Measurements from ENCODE around the gene ZNF570.
A peak's percentile ranks its signal among the peaks of the same experiment; 100 is the strongest.

ZNF570 gene

GRCh38 chr19:37470216-37470615 is 1.1 kb downstream of the ZNF570 start:
- TF ChIP-seq POLR2A (IDR thresholded peaks at IDR 0.05; ENCODE audit: extremely low read depth, insufficient read length) (no peak), MYC (IDR thresholded peaks at IDR 0.05; ENCODE audit: low read depth, low read length) (no peak), MAX (IDR thresholded peaks at IDR 0.05; ENCODE audit: low read depth, low read length) (no peak), CTCF (IDR thresholded peaks at IDR 0.05; ENCODE audit: low read depth, low read length) (no peak)
- DNase-seq (ENCODE audit: low read depth), result no peak
- peak overlapping the region; percentile 85 for H3K4me3 ChIP-seq (ENCODE audit: low read depth, low read length)

GRCh38 chr19:37472165-37472564 is 3.0 kb downstream of the ZNF570 start:
- H3K4me3 ChIP-seq (ENCODE audit: low read depth, low read length), result no peak overlapping the region
- TF ChIP-seq MAX (IDR thresholded peaks at IDR 0.05; ENCODE audit: low read depth, low read length) (no peak), MYC (IDR thresholded peaks at IDR 0.05; ENCODE audit: low read depth, low read length) (no peak), POLR2A (IDR thresholded peaks at IDR 0.05; ENCODE audit: extremely low read depth, insufficient read length) (no peak), CTCF (IDR thresholded peaks at IDR 0.05; ENCODE audit: low read depth, low read length) (no peak)
- DNase-seq (ENCODE audit: low read depth), result no peak

- H3K4me3 ChIP-seq (ENCODE audit: low read depth, low read length), result no peak overlapping the region
- no peak for TF ChIP-seq MYC (IDR thresholded peaks at IDR 0.05; ENCODE audit: low read depth, low read length)
- no peak for TF ChIP-seq CTCF (IDR thresholded peaks at IDR 0.05; ENCODE audit: low read depth, low read length)
- no peak for TF ChIP-seq MAX (IDR thresholded peaks at IDR 0.05; ENCODE audit: low read depth, low read length)
- TF ChIP-seq POLR2A (IDR thresholded peaks at IDR 0.05; ENCODE audit: extremely low read depth, insufficient read length), result no peak
- no peak for DNase-seq (ENCODE audit: low read depth)
Measured at GRCh38 chr19:37484406-37485168, 15.4 kb downstream of the ZNF570 start.

GRCh38 chr19:37492213-37492612 is 23.1 kb downstream of the ZNF570 start:
- no peak for DNase-seq (ENCODE audit: low read depth)
- H3K4me3 ChIP-seq (ENCODE audit: low read depth, low read length), result no peak overlapping the region
- TF ChIP-seq CTCF (IDR thresholded peaks at IDR 0.05; ENCODE audit: low read depth, low read length), result no peak
- no peak for TF ChIP-seq MAX (IDR thresholded peaks at IDR 0.05; ENCODE audit: low read depth, low read length)
- no peak for TF ChIP-seq POLR2A (IDR thresholded peaks at IDR 0.05; ENCODE audit: extremely low read depth, insufficient read length)
- TF ChIP-seq MYC (IDR thresholded peaks at IDR 0.05; ENCODE audit: low read depth, low read length), result no peak

- DNase-seq (ENCODE audit: low read depth), result no peak
- no peak overlapping the region for H3K4me3 ChIP-seq (ENCODE audit: low read depth, low read length)
- TF ChIP-seq MAX (IDR thresholded peaks at IDR 0.05; ENCODE audit: low read depth, low read length) (no peak), MYC (IDR thresholded peaks at IDR 0.05; ENCODE audit: low read depth, low read length) (no peak), POLR2A (IDR thresholded peaks at IDR 0.05; ENCODE audit: extremely low read depth, insufficient read length) (no peak), CTCF (IDR thresholded peaks at IDR 0.05; ENCODE audit: low read depth, low read length) (no peak)
Measured at GRCh38 chr19:37505958-37506386, 36.8 kb downstream of the ZNF570 start.
